NT2/D1 (cell line): ENCODE data around the gene CCDC92.

Experiments
- DNase-seq: peaks from one replicate; pipeline ENCODE4 v3.0.0-alpha.2; 2011; ENCODE audit warnings: low read depth, low spot score
- H3K27me3 ChIP-seq: 2 replicates; pipeline ENCODE4 v1.6.0; 2011; ENCODE audit warnings: mild to moderate bottlenecking; ENCODE audit not compliant: insufficient read length, insufficient read depth
- H3K36me3 ChIP-seq: 2 replicates; pipeline ENCODE4 v1.6.1; 2011; ENCODE audit warnings: mild to moderate bottlenecking, low read length, mixed read lengths; ENCODE audit not compliant: insufficient read depth, insufficient read length
- H3K4me1 ChIP-seq: 2 replicates; pipeline ENCODE4 v1.5.1; 2011; ENCODE audit not compliant: insufficient read depth, insufficient read length
- H3K4me3 ChIP-seq: 2 replicates; pipeline ENCODE4 v1.5.1; 2011; ENCODE audit warnings: low read depth; ENCODE audit not compliant: insufficient read length
- H3K9ac ChIP-seq: 2 replicates; pipeline ENCODE4 v1.6.0; 2011; ENCODE audit warnings: low read depth; ENCODE audit not compliant: insufficient read length
- H3K9me3 ChIP-seq: 2 replicates; pipeline ENCODE4 v1.5.1; 2011; ENCODE audit warnings: mild to moderate bottlenecking, low read length; ENCODE audit not compliant: insufficient read depth
- SUZ12 ChIP-seq: IDR thresholded peaks from 2 replicates; pipeline ENCODE4 v1.6.1; 2011; ENCODE audit not compliant: insufficient read length, insufficient read depth; ENCODE audit errors: extremely low read depth
- YY1 ChIP-seq: IDR thresholded peaks from 2 replicates; pipeline ENCODE4 v1.6.1; 2011; ENCODE audit not compliant: insufficient read length, insufficient read depth
- ZNF274 ChIP-seq: IDR thresholded peaks from 2 replicates; pipeline ENCODE4 v1.6.1; 2011; ENCODE audit warnings: mild to moderate bottlenecking, low read depth, low read length

The CCDC92 gene

GRCh38 chr12:123908884-123909725 lies 63.5 kb downstream of the CCDC92 start:
- TF ChIP-seq ZNF274 (no peak), YY1 (no peak), SUZ12 (no peak)
- no peak for DNase-seq
- no peak overlapping the region for H3K9ac ChIP-seq
- no peaks in the 10 kb centered on the region for H3K36me3 ChIP-seq
- H3K27me3 ChIP-seq: no peaks in the 10 kb centered on the region
- no peak overlapping the region for H3K4me3 ChIP-seq
- peaks cover 8% of the 10 kb centered on the region for H3K4me1 ChIP-seq
- no peaks in the 10 kb centered on the region for H3K9me3 ChIP-seq

- no peak for DNase-seq
- Histone ChIP-seq H3K4me1 (peaks cover 8% of the 10 kb centered on the region), H3K9me3 (no peaks in the 10 kb centered on the region), H3K27me3 (peaks cover 5% of the 10 kb centered on the region), H3K9ac (peak overlapping the region; percentile 52), H3K4me3 (no peak overlapping the region), H3K36me3 (no peaks in the 10 kb centered on the region)
- TF ChIP-seq ZNF274: no peak
- TF ChIP-seq SUZ12: no peak
- TF ChIP-seq YY1: no peak
Measured at GRCh38 chr12:123907726-123908476, 64.7 kb downstream of the CCDC92 start.

GRCh38 chr12:123906711-123907420 lies 65.8 kb downstream of the CCDC92 start:
- H3K9ac ChIP-seq: no peak overlapping the region
- H3K4me3 ChIP-seq: no peak overlapping the region
- H3K36me3 ChIP-seq: no peaks in the 10 kb centered on the region
- no peaks in the 10 kb centered on the region for H3K9me3 ChIP-seq
- H3K4me1 ChIP-seq: peaks cover 8% of the 10 kb centered on the region
- no peak for DNase-seq
- TF ChIP-seq YY1 (no peak), ZNF274 (no peak), SUZ12 (no peak)
- H3K27me3 ChIP-seq: peaks cover 10% of the 10 kb centered on the region

- H3K4me1 ChIP-seq: peaks cover 13% of the 10 kb centered on the region
Measured at GRCh38 chr12:123905319-123905925, 67.2 kb downstream of the CCDC92 start.

GRCh38 chr12:123903301-123904065 lies 69.1 kb downstream of the CCDC92 start:
- H3K4me1 ChIP-seq: peaks cover 13% of the 10 kb centered on the region
- no peaks in the 10 kb centered on the region for H3K36me3 ChIP-seq
- H3K4me3 ChIP-seq: no peak overlapping the region
- TF ChIP-seq YY1: no peak
- TF ChIP-seq SUZ12: no peak
- no peak for TF ChIP-seq ZNF274
- H3K27me3 ChIP-seq: peaks cover 13% of the 10 kb centered on the region
- peaks cover 6% of the 10 kb centered on the region; the same call in 1 of the 2 replicates for H3K9me3 ChIP-seq
- no peak for DNase-seq
- no peak overlapping the region for H3K9ac ChIP-seq

More at GRCh38 chr12:123905319-123905925, 67.2 kb downstream of the CCDC92 start:
- Histone ChIP-seq H3K9me3 (no peaks in the 10 kb centered on the region), H3K36me3 (no peaks in the 10 kb centered on the region), H3K9ac (no peak overlapping the region), H3K27me3 (peaks cover 10% of the 10 kb centered on the region), H3K4me3 (no peak overlapping the region)
- TF ChIP-seq SUZ12 (no peak), YY1 (no peak), ZNF274 (no peak)
- DNase-seq: peak; percentile 51

- Histone ChIP-seq H3K4me3 (no peak overlapping the region), H3K9me3 (peaks cover 6% of the 10 kb centered on the region; the same call in 1 of the 2 replicates), H3K9ac (no peak overlapping the region), H3K4me1 (peaks cover 9% of the 10 kb centered on the region), H3K36me3 (no peaks in the 10 kb centered on the region), H3K27me3 (peaks cover 13% of the 10 kb centered on the region)
- DNase-seq: no peak
- TF ChIP-seq YY1: no peak
- no peak for TF ChIP-seq ZNF274
- TF ChIP-seq SUZ12: no peak
Measured at GRCh38 chr12:123902821-123903220, 69.8 kb downstream of the CCDC92 start.
